HT1080 (cell line): ENCODE measurements around the gene LRRTM4. TPM values are rescaled to one million over a fixed set of nuclear protein-coding genes. Genes with fewer than 3 reads are reported as not detected.

Source experiments
- DNase-seq: peaks from one replicate; pipeline ENCODE4 v3.0.0-alpha.2; 2015; ENCODE audit warnings: low read depth
- polyA plus RNA-seq, 2 experiments: library from polyadenylated mRNA; depleted of rRNA; stranded (reverse); fragments of >200 nt; gene quantifications; 2 replicates each; pipeline ENCODE4 v1.2.3, GENCODE V29; 2015
- total RNA-seq: library from RNA; depleted of rRNA; stranded (reverse); fragments of >200 nt; shearing (Covaris generic); gene quantifications from 2 replicates; pipeline ENCODE4 v1.2.3, GENCODE V29; 2014; rRNA removed

LRRTM4 gene
- total RNA-seq: 0.03 TPM in 1 of 2 replicates, not detected in the other
- polyA plus RNA-seq (2015; cell fraction: cytosol; rRNA removed): 0.02 TPM in 1 of 2 replicates, not detected in the other
- 0.09 TPM in 1 of 2 replicates, not detected in the other for polyA plus RNA-seq (2015; cell fraction: nucleus; rRNA removed)

GRCh38 chr2:77521931-77522470, at the start of gene LRRTM4:
TSS of gene LRRTM4 (minus strand) at chr2:77522376.
- DNase-seq: peak; percentile 38

GRCh38 chr2:77571545-77571944, 49.4 kb upstream of the LRRTM4 start:
- DNase-seq: no peak

- no peak for DNase-seq
Observed at GRCh38 chr2:77567723-77568122, 45.5 kb upstream of the LRRTM4 start.

GRCh38 chr2:77566582-77566981, 44.4 kb upstream of the LRRTM4 start:
- no peak for DNase-seq

- no peak for DNase-seq
Observed at GRCh38 chr2:77566131-77566530, 44.0 kb upstream of the LRRTM4 start.

- DNase-seq: no peak
Observed at GRCh38 chr2:77552956-77553355, 30.8 kb upstream of the LRRTM4 start.

GRCh38 chr2:77538031-77538430, 15.9 kb upstream of the LRRTM4 start:
- no peak for DNase-seq

- DNase-seq: no peak
Observed at GRCh38 chr2:77522888-77523287, 712 bp upstream of the LRRTM4 start.

- DNase-seq: no peak
Observed at GRCh38 chr2:77521548-77521891, 656 bp downstream of the LRRTM4 start.

- no peak for DNase-seq
Observed at GRCh38 chr2:77520641-77521547, 1.3 kb downstream of the LRRTM4 start.

- no peak for DNase-seq
Observed at GRCh38 chr2:77519888-77520506, 2.2 kb downstream of the LRRTM4 start.

- DNase-seq: peak; percentile 13
Observed at GRCh38 chr2:77519164-77519887, 2.9 kb downstream of the LRRTM4 start.

- no peak for DNase-seq
Observed at GRCh38 chr2:77518311-77518710, 3.9 kb downstream of the LRRTM4 start.

GRCh38 chr2:77513191-77513590, 9.0 kb downstream of the LRRTM4 start:
- DNase-seq: peak; percentile 56

- DNase-seq: peak; percentile 56
Observed at GRCh38 chr2:77512507-77512906, 9.7 kb downstream of the LRRTM4 start.

- DNase-seq: no peak
Observed at GRCh38 chr2:77508511-77508910, 13.7 kb downstream of the LRRTM4 start.

GRCh38 chr2:77507657-77508056, 14.5 kb downstream of the LRRTM4 start:
- DNase-seq: no peak

GRCh38 chr2:77488141-77488540, 34.0 kb downstream of the LRRTM4 start:
- DNase-seq: peak; percentile 10

GRCh38 chr2:77487074-77487803, 34.9 kb downstream of the LRRTM4 start:
- no peak for DNase-seq

- peak; percentile 13 for DNase-seq
Observed at GRCh38 chr2:77484026-77484425, 38.1 kb downstream of the LRRTM4 start.

GRCh38 chr2:77479895-77480294, 42.3 kb downstream of the LRRTM4 start:
- peak; percentile 69 for DNase-seq
